HG02840 (cell line): ENCODE measurements around the gene CYTH1.

ENCODE experiments used
- ATAC-seq: cut with Tn5 transposase; IDR thresholded peaks from one replicate; pipeline ENCODE4 v1.9.1; 2021; ENCODE audit warnings: mild to moderate bottlenecking, moderate library complexity, moderate number of reproducible peaks; ENCODE audit not compliant: unreplicated experiment, low FRiP score

CYTH1 gene

DNA sequence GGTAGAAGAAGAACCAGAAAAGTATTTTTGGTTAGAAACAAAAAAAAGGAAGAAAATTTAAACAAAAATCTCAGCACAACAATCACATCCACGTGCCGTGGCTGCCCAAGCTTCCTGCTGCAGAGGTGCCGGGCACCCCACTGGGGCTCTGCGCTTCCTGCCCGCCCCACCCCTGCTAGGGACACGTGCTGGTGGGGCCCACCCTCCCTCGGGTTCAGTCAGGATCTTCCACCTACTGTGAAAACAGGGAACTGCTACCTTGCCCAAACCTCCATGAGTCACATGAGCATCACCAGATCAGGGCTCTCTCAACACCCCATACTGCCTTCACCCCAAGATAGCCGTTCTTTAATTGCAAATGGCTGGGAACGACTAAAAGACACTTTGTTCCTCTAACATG, 24.4 kb upstream of the CYTH1 start:
- no peak for ATAC-seq

DNA sequence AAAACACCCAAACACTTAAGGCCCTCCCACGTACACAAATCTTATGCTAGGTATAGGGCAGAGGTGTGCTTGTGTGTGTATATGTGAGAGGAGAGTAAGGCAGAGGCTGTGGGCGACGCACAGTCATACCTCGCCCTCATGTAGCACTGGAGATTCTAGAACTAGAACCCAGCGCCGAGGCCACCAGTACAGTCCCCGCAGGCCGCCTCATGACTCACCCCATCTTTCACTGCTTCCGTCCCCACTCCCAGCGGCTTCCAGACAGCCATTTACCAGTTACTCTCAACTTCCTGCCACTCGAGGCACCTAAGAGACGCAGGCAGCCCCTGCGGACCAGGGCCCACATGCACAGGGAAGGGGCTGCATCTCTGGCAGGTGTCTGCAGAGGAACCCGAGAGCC, 23.2 kb upstream of the CYTH1 start:
- ATAC-seq, result no peak

DNA sequence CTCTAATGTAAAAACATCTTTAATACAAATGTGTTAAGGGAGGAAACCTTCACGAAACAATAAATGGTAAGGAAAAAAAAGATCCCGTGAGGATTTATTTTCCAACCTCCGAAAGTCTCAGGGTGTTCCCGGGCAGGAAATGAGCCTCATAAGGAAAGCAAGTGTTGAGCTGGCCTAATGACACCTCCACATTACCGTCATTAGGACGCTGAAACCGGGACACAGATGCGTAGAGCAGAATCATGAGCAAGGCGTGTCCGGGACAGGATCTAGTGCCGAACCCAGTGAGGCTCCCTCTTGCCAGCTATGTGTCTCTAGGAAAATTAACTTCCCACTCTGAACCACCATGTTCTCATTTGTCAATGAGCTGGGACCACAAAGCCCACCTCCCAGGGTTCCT, 22.7 kb upstream of the CYTH1 start:
- no peak for ATAC-seq

DNA sequence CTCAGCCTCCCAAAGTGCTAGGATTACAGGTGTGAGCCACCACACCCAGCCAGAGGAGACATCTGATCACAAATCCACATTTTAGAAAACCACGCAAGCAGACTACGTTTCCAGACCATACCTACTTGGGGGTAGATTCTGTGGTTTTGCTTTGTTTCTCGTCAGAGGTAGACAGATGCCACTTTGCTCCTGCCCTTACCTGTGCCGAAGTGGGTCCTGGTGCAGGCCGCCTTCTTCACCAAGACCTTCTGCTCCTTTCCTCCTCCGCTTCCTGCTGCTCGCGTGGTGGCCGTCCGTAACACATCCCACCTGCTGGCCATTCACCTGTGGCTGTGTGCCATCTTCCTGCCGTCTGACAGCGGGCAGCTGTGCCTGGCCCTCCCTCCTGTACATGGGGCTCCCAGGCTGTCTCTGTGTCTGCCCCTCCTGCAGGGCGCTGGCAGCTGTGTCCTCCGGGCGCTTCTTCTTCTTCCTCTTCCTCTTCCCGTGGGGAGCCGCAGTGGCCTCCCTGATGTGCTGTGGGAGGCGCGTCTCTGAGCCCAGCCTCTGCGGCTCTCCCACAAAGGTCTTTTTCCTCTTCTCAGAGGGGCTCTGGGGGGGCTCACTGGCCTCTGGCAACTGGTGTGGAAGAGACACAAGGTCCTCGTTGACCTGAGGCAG, 21.2 kb upstream of the CYTH1 start:
- no peak for ATAC-seq

DNA sequence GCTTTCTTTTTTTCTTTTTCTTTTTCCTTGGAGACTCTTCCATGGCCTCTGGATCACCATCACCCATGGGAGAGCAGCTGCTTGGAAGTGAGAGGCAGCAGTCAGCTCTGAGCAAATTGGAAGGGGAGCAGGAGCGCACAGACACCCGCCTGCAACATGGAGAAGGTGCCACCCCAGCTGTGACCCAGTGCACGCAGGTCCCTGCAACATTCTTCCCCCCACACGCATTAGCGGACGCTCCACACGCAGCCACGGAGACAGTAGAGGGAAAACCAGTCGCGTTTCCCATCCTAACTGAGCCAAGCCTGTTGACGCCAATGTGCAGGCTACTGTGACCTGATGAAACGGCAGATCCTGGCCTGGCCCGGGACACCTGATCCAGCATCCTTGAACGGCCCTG, 20.4 kb upstream of the CYTH1 start:
- ATAC-seq, result no peak

DNA sequence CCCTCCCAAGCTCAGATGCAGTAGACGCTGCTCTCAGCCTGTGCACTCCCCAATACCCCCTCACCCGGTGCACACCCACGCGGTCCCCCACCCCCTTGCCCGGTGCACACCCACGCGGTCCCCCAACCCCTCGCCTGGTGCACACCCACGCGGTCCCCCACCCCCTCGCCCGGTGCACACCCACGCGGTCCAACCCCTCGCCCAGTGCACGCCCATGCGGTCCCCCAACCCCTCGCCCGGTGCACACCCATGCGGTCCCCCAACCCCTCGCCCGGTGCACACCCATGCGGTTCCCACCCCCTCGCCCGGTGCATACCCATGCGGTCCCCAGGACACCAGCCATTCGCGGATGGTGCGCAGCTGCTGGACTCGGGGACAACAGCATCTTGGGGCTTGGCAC, 19.9 kb upstream of the CYTH1 start:
- ATAC-seq, result no peak

DNA sequence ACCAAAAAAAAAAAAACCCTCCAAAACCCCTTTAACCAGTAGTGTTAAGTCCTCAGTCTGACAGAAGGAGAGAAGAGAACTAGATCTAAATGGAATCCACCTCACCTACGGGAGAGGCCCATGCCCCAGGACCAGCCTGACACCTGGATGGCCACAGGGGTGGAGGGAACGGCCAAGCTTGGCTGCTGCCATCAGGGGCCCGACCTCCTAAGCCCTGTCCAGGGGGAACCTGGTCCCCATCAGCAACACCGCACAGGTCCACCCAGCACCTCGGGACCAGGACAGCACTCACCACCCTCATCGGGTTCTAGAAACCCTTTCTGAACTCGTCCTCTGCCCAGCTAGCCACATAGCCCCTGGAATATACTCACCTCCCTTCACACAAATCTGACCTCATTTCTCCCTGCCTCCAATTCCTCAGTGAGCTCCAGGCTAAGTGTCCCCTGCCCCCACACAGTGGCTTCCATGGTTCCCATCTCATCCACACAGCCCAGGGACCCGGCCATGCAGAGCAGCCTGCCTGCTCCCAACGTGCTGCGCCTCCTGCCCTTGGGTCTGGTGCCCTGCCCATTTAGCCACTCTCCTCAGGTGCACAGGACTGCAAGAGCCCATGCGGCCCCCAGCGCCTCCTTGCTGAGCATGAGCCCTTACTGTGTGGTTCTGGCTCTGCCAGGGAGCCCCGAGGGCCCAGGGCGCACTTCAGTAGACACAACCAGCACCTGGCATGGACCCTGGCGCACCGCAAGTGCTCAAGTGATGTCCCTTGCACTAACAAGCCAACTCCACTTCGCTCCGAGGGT, 18.3 kb upstream of the CYTH1 start:
- ATAC-seq, result no peak

DNA sequence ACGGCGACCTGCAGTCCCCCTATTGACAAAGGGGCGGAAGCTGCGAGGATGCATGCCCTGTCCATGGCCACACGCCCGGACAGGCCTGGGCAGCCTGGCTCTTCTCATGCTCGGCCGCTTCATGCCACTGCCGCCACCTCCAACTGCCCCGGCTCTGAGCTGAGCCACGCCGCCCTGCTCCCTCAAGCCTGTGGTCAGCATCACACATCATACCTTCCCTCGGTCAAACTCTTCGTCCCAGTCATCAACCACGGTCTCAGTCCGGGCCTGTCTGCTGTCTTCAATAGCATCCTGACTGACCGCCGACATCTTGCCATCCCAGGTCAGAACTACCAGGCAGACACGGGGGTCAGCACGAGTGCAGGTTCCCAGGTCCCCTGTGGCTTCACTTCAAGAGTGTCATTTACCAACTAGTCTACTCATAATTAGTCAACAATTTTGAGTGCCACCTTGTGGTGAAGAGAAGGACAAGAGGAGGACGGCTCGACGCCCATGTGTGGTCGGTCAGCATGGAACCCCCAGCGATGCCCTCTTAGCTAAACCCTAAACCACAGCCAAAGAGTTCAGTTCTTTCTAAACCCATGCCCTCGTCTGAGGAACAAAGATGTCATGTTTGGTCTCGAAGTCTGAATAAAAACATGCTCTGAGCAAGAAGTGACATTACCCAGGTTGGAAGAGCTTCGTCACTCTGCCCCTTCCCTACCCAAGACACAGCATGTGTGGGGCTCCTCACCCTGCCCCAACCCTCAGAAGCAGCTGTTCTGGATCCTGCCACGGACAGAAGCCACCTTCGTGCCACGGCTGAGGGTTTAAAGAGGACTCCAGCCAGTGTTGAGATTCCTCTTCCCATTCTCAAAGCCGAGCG, 16.9 kb upstream of the CYTH1 start:
- ATAC-seq, result no peak

DNA sequence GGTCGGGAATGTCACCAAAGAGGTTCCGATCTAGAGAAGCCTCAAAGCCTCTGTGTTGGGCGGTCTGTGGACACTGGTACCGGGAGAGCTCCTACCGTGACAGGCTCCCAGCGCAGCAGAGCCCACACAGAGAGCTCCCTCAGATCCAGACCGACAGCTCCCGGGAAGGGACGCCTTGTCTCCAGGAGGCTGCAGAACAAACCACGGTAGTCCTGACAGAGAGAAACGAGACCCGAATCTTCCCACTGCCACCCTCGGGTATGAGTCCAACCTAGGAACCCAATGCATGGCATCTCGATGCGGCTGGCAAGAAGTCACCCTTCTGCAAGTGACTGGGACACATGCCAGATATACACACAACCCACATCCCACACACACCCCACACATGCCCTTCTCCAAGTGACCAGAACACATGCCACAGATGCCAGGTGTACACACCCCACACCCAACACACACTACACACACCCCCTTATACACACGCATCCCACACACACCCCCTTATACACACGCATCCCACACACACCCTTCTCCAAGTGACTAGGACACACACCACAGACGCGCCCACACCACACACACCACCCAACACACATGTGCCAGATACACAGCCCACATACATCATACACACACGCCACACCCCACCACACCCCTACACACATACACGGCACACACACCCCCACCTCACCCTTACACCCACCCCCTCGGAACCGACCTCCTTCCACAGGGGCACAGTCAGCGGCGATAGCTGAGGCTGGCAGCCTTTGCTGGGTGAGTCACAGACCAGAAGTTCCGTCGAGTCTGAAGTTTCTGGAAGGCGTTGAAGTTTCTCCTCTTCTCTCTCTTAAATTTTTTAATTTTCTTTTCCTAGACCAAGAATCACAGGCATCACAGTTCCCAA, 15.9 kb upstream of the CYTH1 start:
- no peak for ATAC-seq

DNA sequence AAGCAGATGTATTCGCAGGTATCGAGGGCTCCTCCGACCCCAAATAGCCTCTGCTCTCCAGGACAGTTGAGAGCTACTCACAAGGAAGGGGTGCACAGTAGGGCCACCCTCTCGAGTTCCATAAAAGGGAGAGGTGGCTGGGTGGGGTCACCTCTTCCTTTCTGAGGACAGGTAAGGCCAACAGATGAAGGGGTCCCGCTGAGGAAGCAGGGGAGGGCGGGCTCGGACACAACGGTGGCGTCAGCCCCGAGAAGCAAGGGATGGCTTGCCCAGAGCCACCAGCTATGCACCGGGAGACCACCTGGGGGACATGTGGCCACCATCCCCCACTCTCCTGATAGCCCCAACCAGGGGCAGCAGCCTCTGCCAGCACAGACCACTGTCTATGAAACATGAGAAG, 15.1 kb upstream of the CYTH1 start:
- no peak for ATAC-seq

DNA sequence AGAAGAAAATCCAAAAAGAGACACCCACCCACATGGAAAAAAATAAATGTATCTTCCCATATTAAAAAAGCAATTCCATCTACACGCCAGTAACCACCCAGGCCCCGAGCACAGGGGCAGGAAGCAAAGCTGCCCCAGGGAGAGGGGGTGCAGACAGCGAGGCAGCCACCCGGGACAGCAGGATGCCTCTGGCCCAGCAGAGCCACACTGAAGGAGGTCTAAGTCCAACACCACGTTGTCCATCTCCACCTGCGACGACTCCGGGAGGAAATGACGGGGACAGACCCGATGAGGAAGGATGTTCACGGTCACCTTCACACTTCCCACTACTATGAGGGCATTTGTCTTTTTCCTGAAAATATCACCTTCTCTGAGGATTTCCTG, 14.4 kb upstream of the CYTH1 start:
- ATAC-seq, result no peak

DNA sequence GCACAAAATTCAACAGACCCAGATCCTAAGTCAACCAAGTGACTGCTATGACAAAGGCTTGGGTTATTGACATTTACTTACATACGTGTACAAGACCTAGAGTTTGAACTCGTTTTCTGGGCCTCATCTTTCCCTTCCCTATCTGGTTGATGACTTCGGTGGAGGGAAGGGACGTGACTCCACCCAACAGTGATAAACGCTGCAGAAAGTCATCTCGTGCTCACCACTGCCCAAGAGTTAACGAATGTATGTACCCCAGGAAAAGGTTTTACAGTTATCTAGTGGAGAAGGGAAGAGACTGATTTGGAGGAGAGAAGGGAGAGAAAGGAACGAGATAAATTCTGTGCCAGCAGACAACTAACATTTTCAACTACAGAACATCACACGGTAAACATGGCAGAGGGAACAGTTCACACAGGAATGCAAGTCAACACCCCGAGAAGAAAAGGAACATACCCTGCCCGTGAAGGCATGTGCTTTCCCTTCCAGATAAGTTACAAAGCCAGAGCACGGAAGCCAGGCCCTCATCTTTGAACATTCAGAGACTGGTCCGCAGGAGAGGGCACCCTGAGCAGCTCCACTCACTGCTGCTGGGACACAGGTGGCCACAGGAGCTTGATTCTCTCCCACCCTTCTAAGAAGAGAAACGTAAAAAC, 13.9 kb upstream of the CYTH1 start:
- no peak for ATAC-seq

DNA sequence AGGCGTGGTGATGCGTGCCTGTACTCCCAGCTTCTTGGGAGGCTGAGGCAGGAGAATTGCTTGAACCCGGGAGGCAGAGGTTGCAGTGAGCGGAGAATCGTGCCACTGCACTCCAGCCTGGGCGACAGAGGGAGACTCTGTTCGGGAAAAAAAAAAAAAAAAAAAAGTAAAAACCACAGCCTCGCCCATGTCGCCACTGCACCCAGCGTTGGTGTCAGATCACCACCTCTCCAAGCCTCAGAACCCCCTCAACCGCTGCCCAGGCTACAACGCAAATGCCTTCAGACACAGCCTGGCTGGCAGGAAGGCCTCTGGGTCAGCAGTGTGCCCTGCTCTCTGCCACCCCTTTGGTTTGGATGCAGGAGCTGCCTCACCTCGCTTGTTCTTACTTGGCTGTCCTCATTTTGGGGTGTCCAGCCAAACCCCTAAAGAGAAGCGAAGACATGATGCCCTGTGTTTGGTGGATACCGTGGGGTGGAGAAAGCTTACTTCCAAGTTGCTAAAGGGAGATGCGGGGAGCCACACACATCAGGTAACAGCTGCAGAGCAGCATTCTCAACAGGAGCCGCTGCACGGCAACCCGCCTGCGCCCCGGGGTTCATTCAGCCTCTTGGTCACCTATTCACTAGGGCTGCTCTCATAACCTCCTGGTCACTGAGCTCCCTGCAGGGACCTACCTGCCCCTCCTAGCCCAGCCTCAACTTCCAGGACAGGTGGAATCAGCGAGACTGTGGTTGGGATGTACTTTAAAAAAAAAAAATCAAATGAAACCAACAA, 13.0 kb upstream of the CYTH1 start:
- ATAC-seq, result no peak

DNA sequence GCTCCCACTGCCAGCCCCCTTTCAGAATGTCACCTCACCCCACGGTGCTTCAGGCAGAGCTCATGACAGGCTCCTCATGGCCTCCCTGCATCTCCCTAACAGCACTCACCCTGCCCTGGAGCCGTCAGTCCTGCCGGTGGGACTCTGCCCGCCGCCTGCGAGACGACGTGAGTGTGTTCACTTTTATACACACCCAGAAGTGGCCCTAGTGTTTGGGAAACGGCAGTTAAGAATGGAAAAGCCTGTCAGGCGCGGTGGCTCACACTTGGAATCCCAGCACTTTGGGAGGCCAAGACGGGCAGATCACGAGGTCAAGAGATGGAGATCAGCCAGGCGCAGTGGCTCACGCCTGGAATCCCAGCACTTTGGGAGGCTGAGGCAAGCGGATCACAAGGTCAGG, 12.3 kb upstream of the CYTH1 start:
- ATAC-seq, result no peak

DNA sequence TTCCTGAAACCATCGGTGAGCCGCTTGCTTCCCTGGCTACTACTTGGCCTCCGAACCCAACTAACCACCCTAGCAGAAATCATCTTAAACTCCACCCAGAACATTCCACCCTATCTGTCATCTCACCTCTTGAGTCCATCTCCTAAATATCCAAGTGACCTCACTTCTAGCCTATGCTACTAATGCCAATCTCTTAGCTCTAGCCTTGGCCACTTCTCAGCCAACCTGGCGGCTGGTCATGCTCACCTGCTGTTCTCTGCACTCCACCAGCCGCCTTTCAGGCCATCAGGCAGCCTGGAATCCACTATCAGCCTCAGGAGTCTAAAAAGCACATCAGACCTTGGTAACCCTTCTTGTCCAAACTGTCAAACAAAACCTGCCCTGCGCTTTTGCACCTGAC, 11.9 kb upstream of the CYTH1 start:
- ATAC-seq, result no peak

DNA sequence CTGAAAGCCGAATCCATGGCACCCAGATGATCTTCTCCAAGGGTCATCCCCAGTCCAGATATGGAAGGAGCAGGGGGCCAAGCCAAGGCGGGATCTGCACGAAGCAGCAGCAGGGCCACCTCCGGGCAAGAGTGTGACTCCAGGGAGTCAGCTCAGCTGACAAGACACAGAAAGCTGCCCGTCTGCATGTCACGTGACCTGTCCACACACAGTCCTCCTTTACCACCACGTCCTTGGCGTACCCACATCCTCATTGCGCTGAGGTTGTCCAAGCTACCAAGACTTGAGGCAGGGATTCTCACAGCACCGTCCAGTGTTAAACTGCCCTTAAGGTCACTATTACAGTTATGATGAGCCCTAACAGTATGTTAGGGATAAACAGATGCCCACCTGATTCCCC, 11.3 kb upstream of the CYTH1 start:
- ATAC-seq, result no peak

DNA sequence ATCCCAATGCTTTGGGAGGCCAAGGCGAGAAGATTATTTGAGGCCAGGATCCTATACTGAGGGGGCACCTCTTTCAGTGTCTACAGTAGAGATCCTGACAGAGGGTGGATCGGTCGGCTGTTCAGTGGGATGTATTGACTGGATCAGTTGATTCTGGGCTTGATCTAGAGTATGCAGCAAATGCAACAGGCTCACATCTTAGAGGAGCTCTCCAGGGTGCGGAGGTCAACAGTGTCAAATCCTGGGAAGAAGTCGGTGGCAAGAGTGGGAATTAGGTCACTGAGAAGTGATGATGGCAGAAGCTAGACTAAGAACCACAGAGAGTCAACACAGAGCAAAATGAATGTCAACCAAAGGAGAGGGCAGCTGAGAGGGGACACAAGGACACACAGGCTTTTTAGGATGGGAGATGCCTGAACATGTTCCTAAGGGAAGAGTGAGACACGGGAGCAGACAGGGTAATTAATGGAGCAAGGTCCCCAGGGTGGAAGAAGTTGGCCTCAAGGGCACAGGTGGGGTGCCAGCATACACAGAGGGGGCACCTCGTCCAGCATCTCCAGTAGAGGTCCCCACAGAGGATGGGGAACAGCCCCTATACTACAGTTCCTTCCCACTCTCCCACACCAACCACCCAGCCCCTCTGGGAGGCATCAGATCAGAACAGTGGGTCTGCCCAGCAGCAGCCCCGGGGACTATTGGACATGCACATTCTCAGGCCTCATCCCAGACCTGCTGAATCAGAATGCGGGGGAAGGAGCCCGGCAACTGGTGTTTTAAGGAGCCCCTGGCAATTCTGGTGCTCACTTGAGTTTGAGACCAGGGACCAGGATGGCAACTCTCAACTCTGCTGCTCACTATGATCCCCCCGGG, 10.0 kb upstream of the CYTH1 start:
- ATAC-seq, result no peak

DNA sequence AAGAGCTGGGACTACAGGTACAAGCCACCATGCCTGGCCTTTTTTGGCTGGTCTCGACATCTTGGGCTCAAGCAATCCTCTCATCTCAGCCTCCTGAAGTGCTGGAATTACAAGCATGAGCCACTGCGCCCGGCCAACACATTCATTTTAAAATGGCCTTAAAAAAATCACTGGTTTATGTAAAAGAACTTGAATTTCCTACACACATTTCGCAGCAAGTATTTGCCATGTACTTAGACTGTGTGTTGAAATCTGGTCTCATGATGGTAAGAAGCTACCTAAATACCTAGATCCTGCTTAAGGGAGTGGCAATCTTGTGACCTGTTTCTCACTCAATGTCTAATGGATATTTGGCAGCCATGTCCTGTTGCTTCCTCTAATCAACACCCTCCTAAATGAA, 8.5 kb upstream of the CYTH1 start:
- ATAC-seq, result no peak
